GM12878 (cell line): ENCODE data around the gene LRFN2. TPM values are rescaled to one million over a fixed set of nuclear protein-coding genes. Genes with fewer than 3 reads are reported as not detected.

ENCODE experiments used
- ATAC-seq: fragments of 200-7000 bp; cut with Tn5 transposase; 3 replicates; pipeline ENCODE4 v1.9.1; 2020; ENCODE audit warnings: mild to moderate bottlenecking, moderate library complexity
- BruUV-seq: library from RNA; stranded (reverse); fragments of 400-500 nt; replicated peaks from 2 replicates; lab custom pipeline; 2021; lab: Mats Ljungman, UMichigan
- CTCF ChIA-PET: fragments of 300-600 bp; sonication (Branson Sonifier 250); formaldehyde crosslinking; extraction: SDS; loops from one replicate; lab custom pipeline; 2021; ENCODE audit warnings: inconsistent platforms; lab: Yijun Ruan, JAX
- POLR2A ChIA-PET: fragments of 350-600 bp; formaldehyde crosslinking; extraction: SDS; loops from one replicate; lab custom pipeline; 2021; ENCODE audit warnings: inconsistent platforms; lab: Charles Lee
- RAD21 ChIA-PET: fragments of 300-600 bp; sonication (Branson Sonifier 250); formaldehyde crosslinking; loops from one replicate; lab custom pipeline; 2023; ENCODE audit warnings: antibody characterized with exemption; ENCODE audit not compliant: unreplicated experiment; lab: Charles Lee
- SMC1A ChIA-PET: fragments of 300-600 bp; sonication (Branson Sonifier 250); formaldehyde crosslinking; loops from one replicate; lab custom pipeline; 2023; ENCODE audit not compliant: unreplicated experiment, uncharacterized antibody; lab: Charles Lee
- DNase-seq: peaks from one replicate; pipeline ENCODE4 v3.0.0-alpha.2; 2011; ENCODE audit warnings: low read depth, low spot score
- FAIRE-seq: peaks from 3 replicates; lab custom pipeline; 2011; peaks lifted over from hg19 to GRCh38; lab: Jason Lieb, UNC
- H2AFZ ChIP-seq: 2 replicates; pipeline ENCODE4 v1.6.0; 2011; ENCODE audit warnings: low read depth, low read length, control low read depth; ENCODE audit not compliant: control insufficient read depth
- H3K27ac ChIP-seq: 2 replicates; pipeline ENCODE4 v1.5.1; 2011; ENCODE audit warnings: control low read depth; ENCODE audit not compliant: control insufficient read depth, insufficient read depth
- H3K27me3 ChIP-seq, 2 experiments: replicated peaks in 1 of 2; 2 replicates each; pipeline versions ENCODE4 v1.6.0 to v1.6.1; 2011; ENCODE audit warnings: low read length in 1 of 2; ENCODE audit not compliant: control insufficient read depth in 2 of 2, insufficient read depth in 2 of 2
- H3K36me3 ChIP-seq, 2 experiments: 2 replicates each; pipeline ENCODE4 v1.5.1; 2011; ENCODE audit warnings: low read length in 1 of 2; ENCODE audit not compliant: control insufficient read depth in 2 of 2, insufficient read depth in 2 of 2
- H3K4me1 ChIP-seq: 2 replicates; pipeline ENCODE4 v1.6.1; 2011; ENCODE audit warnings: mild to moderate bottlenecking, low read length, moderate library complexity, mixed read lengths; ENCODE audit not compliant: control insufficient read depth, insufficient read depth
- H3K4me2 ChIP-seq: 2 replicates; pipeline ENCODE4 v1.6.0; 2011; ENCODE audit warnings: control low read depth; ENCODE audit not compliant: control insufficient read depth, insufficient read depth
- H3K4me3 ChIP-seq: fragments of 200-600 bp; sonication (generic); 2 replicates; pipeline ENCODE4 v1.5.1; 2016
- H3K79me2 ChIP-seq: 2 replicates; pipeline ENCODE4 v1.6.0; 2011; ENCODE audit warnings: low read length; ENCODE audit not compliant: control insufficient read depth, insufficient read depth
- H3K9ac ChIP-seq: 2 replicates; pipeline ENCODE4 v1.8.0; 2011; ENCODE audit warnings: low read length, control low read depth, mixed read lengths; ENCODE audit not compliant: control insufficient read depth, insufficient read depth
- H3K9me3 ChIP-seq: replicated peaks from 3 replicates; pipeline ENCODE4 v1.5.1; 2011; ENCODE audit warnings: mild to moderate bottlenecking, low read length; ENCODE audit not compliant: control insufficient read depth, insufficient read depth
- H4K20me1 ChIP-seq: 2 replicates; pipeline ENCODE4 v1.6.0; 2011; ENCODE audit not compliant: control insufficient read depth, insufficient read depth
- IKZF1 ChIP-seq: fragments of 450-650 bp; conservative IDR thresholded peaks from 2 replicates; pipeline ENCODE4 v1.6.1; 2017; ENCODE audit warnings: antibody characterized with exemption, mild to moderate bottlenecking
- MEF2B ChIP-seq: fragments of 450-650 bp; IDR thresholded peaks from 2 replicates; pipeline ENCODE4 v1.6.1; 2018; ENCODE audit warnings: mild to moderate bottlenecking, moderate library complexity; ENCODE audit not compliant: partially characterized antibody, poor library complexity, severe bottlenecking
- SMAD1 ChIP-seq: fragments of 450-650 bp; IDR thresholded peaks from 2 replicates; pipeline ENCODE4 v1.6.1; 2018; ENCODE audit warnings: mild to moderate bottlenecking, low read depth; ENCODE audit not compliant: partially characterized antibody
- SPI1 ChIP-seq: IDR thresholded peaks from 2 replicates; pipeline ENCODE4 v1.6.1; 2011; ENCODE audit warnings: low read depth, mild to moderate bottlenecking, low read length, moderate library complexity, borderline replicate concordance; ENCODE audit not compliant: insufficient read depth
- TBL1XR1 ChIP-seq: IDR thresholded peaks from 2 replicates; pipeline ENCODE4 v1.6.1; 2012; ENCODE audit warnings: low read depth, low read length, improper control_type of control experiment
- ZBTB33 ChIP-seq: fragments of 450-650 bp; IDR thresholded peaks from 2 replicates; pipeline ENCODE4 v1.6.1; 2017; ENCODE audit warnings: mild to moderate bottlenecking
- ZSCAN29 ChIP-seq: fragments of 450-650 bp; IDR thresholded peaks from 2 replicates; pipeline ENCODE4 v1.6.1; 2017; ENCODE audit warnings: mild to moderate bottlenecking, moderate library complexity
- WGBS: methylation state at CpG from one replicate; pipeline ENCODE4 v1.1.6; 2016; ENCODE audit warnings: low lambda C conversion rate; ENCODE audit not compliant: insufficient replicate concordance, insufficient coverage; ENCODE audit errors: missing lambda C conversion rate; 5-methylcytosine and 5-hydroxymethylcytosine counted together
- in situ Hi-C: fragments of 300-500 bp; cut with MboI; formaldehyde crosslinking; loops from 9 replicates; pipeline ENCODE4 v1.14.3; 2018; ENCODE audit warnings: mixed read lengths
- intact Hi-C: fragments of 100-400 bp; cut with micrococcal nuclease; formaldehyde crosslinking; loops from one replicate; pipeline ENCODE4 v1.14.2; 2022; ENCODE audit not compliant: unreplicated experiment
- polyA plus RNA-seq, 11 experiments: library from polyadenylated mRNA; depleted of rRNA in 4 of 11; unstranded in 6 of 11; stranded (reverse) in 5 of 11; fragments of >200 nt; fragmentation: Nextera tagmentation in 4 of 11; fragmentation: Illumina TruSeq in 1 of 11; extraction: Ambion mirVana in 4 of 11; extraction: Trizol in 1 of 11; gene quantifications; 1 replicate in 1 of 11; 2 replicates in 10 of 11; pipeline versions ENCODE4 v1.2.1 to v1.2.3, GENCODE V29; 2011 to 2016; ENCODE audit warnings: inconsistent platforms in 2 of 11, missing spikeins in 2 of 11, low read depth in 1 of 11
- total RNA-seq, 4 experiments: library from RNA; depleted of rRNA in 3 of 4; stranded (reverse); fragments of >200 nt in 3 of 4; fragmentation: Illumina TruSeq in 1 of 4; extraction: Trizol in 1 of 4; gene quantifications; 2 replicates each; pipeline versions ENCODE4 v1.2.1 to v1.2.3, GENCODE V29; 2013 to 2021

The LRFN2 gene
- total and polyA plus RNA-seq, 10 of the 15 experiments (the other 5 are each of a cell fraction or from before 2014, with no cell fraction given): not detected

GRCh38 chr6:40573221-40573620, 13.9 kb downstream of the LRFN2 start (continued):
- TF ChIP-seq IKZF1 (peak; percentile 41), ZBTB33 (no peak), SMAD1 (no peak), ZSCAN29 (no peak)

GRCh38 chr6:40569162-40569910, 17.8 kb downstream of the LRFN2 start:
- Histone ChIP-seq H2AFZ (no peak overlapping the region), H3K27me3 (no peaks in the 10 kb centered on the region), H3K36me3 (no peaks in the 10 kb centered on the region), H3K79me2 (no peaks in the 10 kb centered on the region), H3K9me3 (no peaks in the 10 kb centered on the region), H3K4me3 (no peak overlapping the region), H3K27ac (no peak overlapping the region), H3K4me1 (no peaks in the 10 kb centered on the region), H4K20me1 (no peaks in the 10 kb centered on the region), H3K4me2 (no peak overlapping the region), H3K9ac (no peak overlapping the region)
- WGBS: 24% methylated on average over 8 of the region's 8 CpGs
- intact Hi-C loops: no loop called here
- FAIRE-seq: peak; percentile 41
- in situ Hi-C loops: no loop called here
- no peak for ATAC-seq
- ChIA-PET RAD21 (no interaction called here), POLR2A (no interaction called here), SMC1A (interaction anchor here (0.6 to 2.0 kb wide), 3 partner anchors 23 to 239 kb away, joined by 3 to 4 read pairs (median 3); no protein-coding TSS in a partner anchor), CTCF (interaction anchor here (0.6 kb wide), 1 partner anchor 94 kb away, joined by 3 read pairs; no protein-coding TSS in a partner anchor)
- DNase-seq: no peak
- BruUV-seq: no TSS peak
- no peak for TF ChIP-seq TBL1XR1
- TF ChIP-seq SPI1: peak; percentile 62; the same call in 1 of the 2 replicates
- no peak for TF ChIP-seq MEF2B
